Fibroblast of lung (primary cell): ENCODE results near the gene EMC10. TPM values are rescaled to one million over a fixed set of nuclear protein-coding genes. Genes with fewer than 3 reads are reported as not detected.

Source experiments
- DNase-seq, 2 donors: peaks; one replicate each; pipeline versions ENCODE4 v3.0.0 to v3.0.0-alpha.2; 2010; ENCODE audit warnings: low read depth in 2 of 2
- H2AFZ ChIP-seq: 2 replicates; pipeline ENCODE4 v1.5.1; 2012; ENCODE audit warnings: low read length, control low read depth, inconsistent platforms
- H3K27ac ChIP-seq: 2 replicates; pipeline ENCODE4 v1.5.1; 2011; ENCODE audit warnings: low read length, control low read depth; ENCODE audit not compliant: insufficient read depth
- H3K27me3 ChIP-seq: 2 replicates; pipeline ENCODE4 v1.5.1; 2011; ENCODE audit warnings: mild to moderate bottlenecking, low read length; ENCODE audit not compliant: control insufficient read depth, insufficient read depth
- H3K36me3 ChIP-seq: 2 replicates; pipeline ENCODE4 v1.5.1; 2011; ENCODE audit warnings: low read length; ENCODE audit not compliant: control insufficient read depth, insufficient read depth
- H3K4me1 ChIP-seq: 2 replicates; pipeline ENCODE4 v1.5.1; 2011; ENCODE audit warnings: low read length; ENCODE audit not compliant: control insufficient read depth, insufficient read depth; ENCODE audit errors: extremely low read depth
- H3K4me2 ChIP-seq: 2 replicates; pipeline ENCODE4 v1.5.1; 2011; ENCODE audit warnings: low read length, control low read depth; ENCODE audit not compliant: insufficient read depth; ENCODE audit errors: extremely low read depth
- H3K4me3 ChIP-seq, 4 experiments: fragments of 200-600 bp in 1 of 4; sonication (generic) in 1 of 4; replicated peaks in 1 of 4; 2 replicates each; pipeline ENCODE4 v1.5.1; 2011 to 2016; ENCODE audit warnings: low read length in 4 of 4, low read depth in 3 of 4, mild to moderate bottlenecking in 3 of 4, control low read depth in 2 of 4, inconsistent platforms in 1 of 4, mixed read lengths in 1 of 4; ENCODE audit not compliant: insufficient read depth in 1 of 4; ENCODE audit errors: control extremely low read depth in 1 of 4
- H3K79me2 ChIP-seq: 2 replicates; pipeline ENCODE4 v1.5.1; 2012; ENCODE audit warnings: mild to moderate bottlenecking, low read length, inconsistent platforms; ENCODE audit not compliant: control insufficient read depth, insufficient read depth
- H3K9ac ChIP-seq: 2 replicates; pipeline ENCODE4 v1.5.1; 2011; ENCODE audit warnings: mild to moderate bottlenecking, low read length, control low read depth; ENCODE audit not compliant: insufficient read depth
- H3K9me3 ChIP-seq: 2 replicates; pipeline ENCODE4 v1.5.1; 2012; ENCODE audit warnings: low read depth, low read length; ENCODE audit not compliant: control insufficient read depth, insufficient read depth
- H4K20me1 ChIP-seq: 2 replicates; pipeline ENCODE4 v1.5.1; 2011; ENCODE audit warnings: low read length; ENCODE audit not compliant: control insufficient read depth, insufficient read depth; ENCODE audit errors: extremely low read depth
- CTCF ChIP-seq, 2 donors: IDR thresholded peaks in 1 of 2; conservative IDR thresholded peaks in 1 of 2; 1 replicate in 1 of 2; 2 replicates in 1 of 2; pipeline ENCODE4 v1.5.1; 2011 to 2012; ENCODE audit warnings: low read length in 2 of 2, control low read depth in 1 of 2, inconsistent platforms in 1 of 2, low read depth in 1 of 2, mild to moderate bottlenecking in 1 of 2
- EZH2 ChIP-seq: IDR thresholded peaks from 2 replicates; pipeline ENCODE4 v1.5.1; 2012; ENCODE audit warnings: low read length, control low read depth, mild to moderate bottlenecking; ENCODE audit errors: missing control alignments
- polyA plus RNA-seq, 2 donors: library from polyadenylated mRNA; depleted of rRNA in 1 of 2; stranded (reverse) in 1 of 2; unstranded in 1 of 2; fragments of >200 nt; gene quantifications; 2 replicates each; pipeline ENCODE4 v1.2.1, GENCODE V29; 2011 to 2012; ENCODE audit warnings: missing spikeins in 1 of 2
- total RNA-seq: library from RNA; depleted of rRNA; stranded (reverse); fragments of >200 nt; gene quantifications from 2 replicates; pipeline ENCODE4 v1.2.1, GENCODE V29; 2014

EMC10 gene
- total and polyA plus RNA-seq, 2 donors (not counting 1 experiment from before 2014, with no cell fraction given) = 40.8 to 42.7 TPM

- H3K4me1 ChIP-seq = no peaks in the 10 kb centered on the region
- H3K9ac ChIP-seq = no peak overlapping the region
- no peaks in the 10 kb centered on the region for H3K27me3 ChIP-seq
- H3K79me2 ChIP-seq = no peaks in the 10 kb centered on the region
- no peak for TF ChIP-seq EZH2
- no peak for TF ChIP-seq CTCF (conservative IDR thresholded peaks at IDR 0.05 in 1 of 2, IDR thresholded peaks at IDR 0.05 in 1 of 2; ENCODE audit: low read depth in 1 of 2, low read length in 2 of 2)
- no peaks in the 10 kb centered on the region for H4K20me1 ChIP-seq
- H2AFZ ChIP-seq = no peak overlapping the region
- no peak overlapping the region for H3K4me2 ChIP-seq
- H3K4me3 ChIP-seq = no peak overlapping the region
- H3K27ac ChIP-seq = no peak overlapping the region
- no peaks in the 10 kb centered on the region for H3K9me3 ChIP-seq
- no peaks in the 10 kb centered on the region for H3K36me3 ChIP-seq
- DNase-seq = no peak
Observed at GRCh38 chr19:50535672-50536187, 59.4 kb downstream of the EMC10 start.

- Histone ChIP-seq H3K4me3 (no peak overlapping the region), H3K9ac (no peak overlapping the region), H3K36me3 (no peaks in the 10 kb centered on the region), H3K27ac (no peak overlapping the region), H2AFZ (no peak overlapping the region), H3K27me3 (no peaks in the 10 kb centered on the region), H3K79me2 (no peaks in the 10 kb centered on the region), H3K4me1 (no peaks in the 10 kb centered on the region), H3K9me3 (no peaks in the 10 kb centered on the region), H4K20me1 (no peaks in the 10 kb centered on the region), H3K4me2 (no peak overlapping the region)
- no peak for DNase-seq
- TF ChIP-seq CTCF (conservative IDR thresholded peaks at IDR 0.05 in 1 of 2, IDR thresholded peaks at IDR 0.05 in 1 of 2; ENCODE audit: low read depth in 1 of 2, low read length in 2 of 2) = no peak
- no peak for TF ChIP-seq EZH2
Observed at GRCh38 chr19:50536662-50537305, 60.5 kb downstream of the EMC10 start.

GRCh38 chr19:50537306-50537685, 61.0 kb downstream of the EMC10 start:
- TF ChIP-seq CTCF (conservative IDR thresholded peaks at IDR 0.05 in 1 of 2, IDR thresholded peaks at IDR 0.05 in 1 of 2; ENCODE audit: low read depth in 1 of 2, low read length in 2 of 2) (no peak), EZH2 (no peak)
- H3K36me3 ChIP-seq = no peaks in the 10 kb centered on the region
- H3K27me3 ChIP-seq = no peaks in the 10 kb centered on the region
- no peak overlapping the region for H3K9ac ChIP-seq
- H3K4me1 ChIP-seq = no peaks in the 10 kb centered on the region
- H4K20me1 ChIP-seq = no peaks in the 10 kb centered on the region
- no peaks in the 10 kb centered on the region for H3K79me2 ChIP-seq
- DNase-seq = peak in 1 of 2 donors; percentile 9
- no peaks in the 10 kb centered on the region for H3K9me3 ChIP-seq
- H3K4me3 ChIP-seq = no peak overlapping the region
- H3K27ac ChIP-seq = no peak overlapping the region
- H3K4me2 ChIP-seq = no peak overlapping the region
- H2AFZ ChIP-seq = no peak overlapping the region
